Measurements from ENCODE around the gene ERAP2.

ERAP2 gene

GRCh38 chr5:96919754-96920197 lies 43.5 kb downstream of the ERAP2 start:
- TF ChIP-seq, protein P1, sequence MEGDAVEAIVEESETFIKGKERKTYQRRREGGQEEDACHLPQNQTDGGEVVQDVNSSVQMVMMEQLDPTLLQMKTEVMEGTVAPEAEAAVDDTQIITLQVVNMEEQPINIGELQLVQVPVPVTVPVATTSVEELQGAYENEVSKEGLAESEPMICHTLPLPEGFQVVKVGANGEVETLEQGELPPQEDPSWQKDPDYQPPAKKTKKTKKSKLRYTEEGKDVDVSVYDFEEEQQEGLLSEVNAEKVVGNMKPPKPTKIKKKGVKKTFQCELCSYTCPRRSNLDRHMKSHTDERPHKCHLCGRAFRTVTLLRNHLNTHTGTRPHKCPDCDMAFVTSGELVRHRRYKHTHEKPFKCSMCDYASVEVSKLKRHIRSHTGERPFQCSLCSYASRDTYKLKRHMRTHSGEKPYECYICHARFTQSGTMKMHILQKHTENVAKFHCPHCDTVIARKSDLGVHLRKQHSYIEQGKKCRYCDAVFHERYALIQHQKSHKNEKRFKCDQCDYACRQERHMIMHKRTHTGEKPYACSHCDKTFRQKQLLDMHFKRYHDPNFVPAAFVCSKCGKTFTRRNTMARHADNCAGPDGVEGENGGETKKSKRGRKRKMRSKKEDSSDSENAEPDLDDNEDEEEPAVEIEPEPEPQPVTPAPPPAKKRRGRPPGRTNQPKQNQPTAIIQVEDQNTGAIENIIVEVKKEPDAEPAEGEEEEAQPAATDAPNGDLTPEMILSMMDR (IDR thresholded peaks at IDR 0.05; ENCODE audit: low read depth, low read length, missing control alignments) = no peak
- no peak for DNase-seq (ENCODE audit: extremely low read depth, low read depth)
- H3K4me3 ChIP-seq (replicated peaks; ENCODE audit: low read depth, low read length) = no peak overlapping the region

DNA sequence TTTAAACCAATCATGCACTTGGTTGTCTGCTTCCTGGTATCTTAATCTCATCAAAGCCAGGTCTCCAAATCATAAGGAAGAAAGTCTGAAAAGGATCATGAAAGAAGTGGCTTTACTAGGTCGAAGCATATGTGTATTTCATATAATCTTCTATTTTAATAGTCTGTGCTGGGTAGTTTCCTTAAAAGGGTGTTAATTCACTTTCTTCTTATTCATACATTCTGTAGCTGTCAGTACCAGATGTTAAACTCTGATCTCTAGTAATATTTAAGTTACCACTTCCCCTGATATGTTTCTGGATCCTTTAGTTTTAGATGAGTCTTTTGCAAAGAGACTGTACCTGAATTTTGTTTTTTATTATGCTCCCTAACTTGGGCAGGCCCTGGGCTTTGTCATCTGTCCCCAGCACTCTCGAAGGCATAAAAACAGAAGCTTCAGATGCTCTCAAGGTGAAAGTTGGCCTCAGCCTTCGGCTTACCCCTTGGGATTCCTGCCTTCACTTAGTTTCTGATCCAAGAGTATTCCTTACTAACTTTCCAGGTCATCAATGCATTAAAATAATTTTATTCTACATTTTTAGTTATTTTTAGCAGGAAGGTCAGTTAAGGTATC lies 44.5 kb downstream of the ERAP2 start:
- TF ChIP-seq, protein P1 (IDR thresholded peaks at IDR 0.05; ENCODE audit: low read depth, low read length, missing control alignments) = no peak
- no peak overlapping the region for H3K4me3 ChIP-seq (replicated peaks; ENCODE audit: low read depth, low read length)
- DNase-seq (ENCODE audit: extremely low read depth, low read depth) = no peak

GRCh38 chr5:96922499-96923244 lies 46.4 kb downstream of the ERAP2 start:
- no peak overlapping the region for H3K4me3 ChIP-seq (replicated peaks; ENCODE audit: low read depth, low read length)
- DNase-seq (ENCODE audit: extremely low read depth, low read depth) = no peak
- TF ChIP-seq, protein P1 (IDR thresholded peaks at IDR 0.05; ENCODE audit: low read depth, low read length, missing control alignments) = no peak

GRCh38 chr5:96924016-96924443 lies 47.7 kb downstream of the ERAP2 start:
- DNase-seq (ENCODE audit: extremely low read depth, low read depth) = no peak
- H3K4me3 ChIP-seq (replicated peaks; ENCODE audit: low read depth, low read length) = no peak overlapping the region
- TF ChIP-seq, protein P1 (IDR thresholded peaks at IDR 0.05; ENCODE audit: low read depth, low read length, missing control alignments) = no peak

GRCh38 chr5:96926276-96926675 lies 50.0 kb downstream of the ERAP2 start:
- H3K4me3 ChIP-seq (replicated peaks; ENCODE audit: low read depth, low read length) = no peak overlapping the region
- DNase-seq (ENCODE audit: extremely low read depth, low read depth) = no peak
- TF ChIP-seq, protein P1 (IDR thresholded peaks at IDR 0.05; ENCODE audit: low read depth, low read length, missing control alignments) = no peak

DNA sequence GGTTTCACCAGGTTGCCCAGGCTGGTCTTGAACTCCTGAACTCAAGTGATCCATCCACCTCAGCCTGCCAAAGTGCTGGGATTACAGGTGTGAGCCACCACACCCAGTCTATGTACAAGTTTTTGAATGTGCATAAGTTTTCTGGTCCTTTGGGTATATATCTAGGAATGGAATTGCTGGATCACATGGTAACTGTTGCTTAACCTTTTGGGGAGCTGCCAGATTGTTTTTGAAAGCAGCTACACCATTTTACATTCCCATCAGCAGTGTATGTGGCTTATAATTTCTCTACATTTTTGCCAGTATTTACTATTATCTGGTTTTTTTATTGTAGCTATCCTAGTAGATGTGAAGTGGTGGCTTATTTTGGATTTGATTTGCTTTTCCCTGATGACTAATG lies 50.7 kb downstream of the ERAP2 start:
- no peak overlapping the region for H3K4me3 ChIP-seq (replicated peaks; ENCODE audit: low read depth, low read length)
- no peak for DNase-seq (ENCODE audit: extremely low read depth, low read depth)
- TF ChIP-seq, protein P1 (IDR thresholded peaks at IDR 0.05; ENCODE audit: low read depth, low read length, missing control alignments) = no peak

Data from HFF-Myc (cell line).